NCI-H128 (cell line): ENCODE measurements around the gene SLC12A9.
"Not testable (repeated sequence)": the region's sequence is repeated elsewhere in the genome, so short reads cannot be mapped to it uniquely, and the experiment has no call there.

Experiments
- DNase-seq: peaks from one replicate; lab custom pipeline; 2025; ENCODE audit not compliant: unreplicated experiment; lab: John Stamatoyannopoulos, UW

The SLC12A9 gene

GRCh38 chr7:100825751-100826513, 26.6 kb upstream of the SLC12A9 start:
- no peak for DNase-seq

GRCh38 chr7:100826514-100827329, 25.8 kb upstream of the SLC12A9 start:
- DNase-seq: no peak

- no peak for DNase-seq
Measured at GRCh38 chr7:100827330-100828226, 24.9 kb upstream of the SLC12A9 start, which contains the start of gene EPHB4. TSS of gene EPHB4 (minus strand) at chr7:100827523. CDS start at chr7:100827030, 493 bp downstream.

GRCh38 chr7:100829150-100829716, 23.3 kb upstream of the SLC12A9 start:
- DNase-seq: no peak

GRCh38 chr7:100830396-100830795, 22.1 kb upstream of the SLC12A9 start:
- DNase-seq: no peak

GRCh38 chr7:100832281-100832633, 20.3 kb upstream of the SLC12A9 start:
- no peak for DNase-seq

- DNase-seq: no peak
Measured at GRCh38 chr7:100835903-100836811, 16.4 kb upstream of the SLC12A9 start.

GRCh38 chr7:100836812-100837098, 15.8 kb upstream of the SLC12A9 start:
- no peak for DNase-seq

GRCh38 chr7:100837099-100837836, 15.2 kb upstream of the SLC12A9 start:
- no peak for DNase-seq

GRCh38 chr7:100839361-100839760, 13.2 kb upstream of the SLC12A9 start:
- DNase-seq: no peak

- DNase-seq: no peak
Measured at GRCh38 chr7:100840470-100841100, 11.9 kb upstream of the SLC12A9 start.

- no peak for DNase-seq
Measured at GRCh38 chr7:100847360-100847759, 5.2 kb upstream of the SLC12A9 start.

- no peak for DNase-seq
Measured at GRCh38 chr7:100854146-100854895, 1.8 kb downstream of the SLC12A9 start.

- DNase-seq: not testable (repeated sequence)
Measured at GRCh38 chr7:100854899-100855298, 2.4 kb downstream of the SLC12A9 start.

GRCh38 chr7:100855515-100855914, 3.0 kb downstream of the SLC12A9 start:
- DNase-seq: no peak

- DNase-seq: no peak
Measured at GRCh38 chr7:100856871-100857282, 4.4 kb downstream of the SLC12A9 start.

GRCh38 chr7:100859856-100860255, 7.3 kb downstream of the SLC12A9 start:
- no peak for DNase-seq
